HEK293 (cell line): Measurements from ENCODE around the gene CDCP2.

ENCODE experiments used
- TF ChIP-seq, protein P1 (sequence below): fragments of 450-650 bp; formaldehyde crosslinking; IDR thresholded peaks from 2 replicates; pipeline ENCODE4 v1.5.1; 2016; ENCODE audit warnings: missing biosample characterization, missing genetic modification characterization
- TF ChIP-seq, protein P2 (sequence below): fragments of 450-650 bp; formaldehyde crosslinking; optimal IDR thresholded peaks from 2 replicates; pipeline ENCODE3; 2016; ENCODE audit warnings: missing biosample characterization, mild to moderate bottlenecking, missing genetic modification characterization

DNA sequence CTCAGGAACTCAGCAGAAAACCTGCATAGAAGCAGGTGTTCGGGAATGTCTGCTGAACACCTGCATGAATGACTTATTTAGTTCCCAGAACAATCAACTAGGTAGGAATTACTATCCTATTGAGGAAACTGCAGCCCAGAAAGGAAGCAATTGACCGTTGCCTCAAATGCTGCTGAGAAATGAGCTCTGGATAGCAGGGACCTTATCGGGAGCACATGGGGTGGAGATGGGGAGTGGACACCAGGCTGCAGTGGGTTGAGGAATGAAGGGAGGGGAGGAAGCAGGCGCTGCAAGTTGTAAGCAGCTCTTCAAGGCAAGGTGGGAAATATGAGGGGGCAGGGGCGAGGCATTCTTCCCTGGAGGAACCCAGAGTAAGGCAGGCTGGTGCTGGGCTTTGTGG is 10.8 kb upstream of the CDCP2 start:
- TF ChIP-seq, protein P1, sequence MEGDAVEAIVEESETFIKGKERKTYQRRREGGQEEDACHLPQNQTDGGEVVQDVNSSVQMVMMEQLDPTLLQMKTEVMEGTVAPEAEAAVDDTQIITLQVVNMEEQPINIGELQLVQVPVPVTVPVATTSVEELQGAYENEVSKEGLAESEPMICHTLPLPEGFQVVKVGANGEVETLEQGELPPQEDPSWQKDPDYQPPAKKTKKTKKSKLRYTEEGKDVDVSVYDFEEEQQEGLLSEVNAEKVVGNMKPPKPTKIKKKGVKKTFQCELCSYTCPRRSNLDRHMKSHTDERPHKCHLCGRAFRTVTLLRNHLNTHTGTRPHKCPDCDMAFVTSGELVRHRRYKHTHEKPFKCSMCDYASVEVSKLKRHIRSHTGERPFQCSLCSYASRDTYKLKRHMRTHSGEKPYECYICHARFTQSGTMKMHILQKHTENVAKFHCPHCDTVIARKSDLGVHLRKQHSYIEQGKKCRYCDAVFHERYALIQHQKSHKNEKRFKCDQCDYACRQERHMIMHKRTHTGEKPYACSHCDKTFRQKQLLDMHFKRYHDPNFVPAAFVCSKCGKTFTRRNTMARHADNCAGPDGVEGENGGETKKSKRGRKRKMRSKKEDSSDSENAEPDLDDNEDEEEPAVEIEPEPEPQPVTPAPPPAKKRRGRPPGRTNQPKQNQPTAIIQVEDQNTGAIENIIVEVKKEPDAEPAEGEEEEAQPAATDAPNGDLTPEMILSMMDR: no peak
- TF ChIP-seq, protein P2, sequence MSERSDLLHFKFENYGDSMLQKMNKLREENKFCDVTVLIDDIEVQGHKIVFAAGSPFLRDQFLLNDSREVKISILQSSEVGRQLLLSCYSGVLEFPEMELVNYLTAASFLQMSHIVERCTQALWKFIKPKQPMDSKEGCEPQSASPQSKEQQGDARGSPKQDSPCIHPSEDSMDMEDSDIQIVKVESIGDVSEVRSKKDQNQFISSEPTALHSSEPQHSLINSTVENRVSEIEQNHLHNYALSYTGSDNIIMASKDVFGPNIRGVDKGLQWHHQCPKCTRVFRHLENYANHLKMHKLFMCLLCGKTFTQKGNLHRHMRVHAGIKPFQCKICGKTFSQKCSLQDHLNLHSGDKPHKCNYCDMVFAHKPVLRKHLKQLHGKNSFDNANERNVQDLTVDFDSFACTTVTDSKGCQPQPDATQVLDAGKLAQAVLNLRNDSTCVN (tag by site-specific recombination): no peak
